ENCODE data around the gene CDH24. TPM values are rescaled to one million over a fixed set of nuclear protein-coding genes. Genes with fewer than 3 reads are reported as not detected.

The CDH24 gene
- total and polyA plus RNA-seq, 2 of the 13 experiments (the other 11 are each of a cell fraction or from before 2014, with no cell fraction given): 0.69 to 0.99 TPM

GRCh38 chr14:23009939-23010726 is 47.2 kb downstream of the CDH24 start, which contains the start of gene C14orf93 (continued):
- TF ChIP-seq ATF6 (CRISPR knock-in tag; conservative IDR thresholded peaks at IDR 0.05) (peak; percentile 11; the same call in 1 of the 2 replicates), ZBTB34 (CRISPR knock-in tag; IDR thresholded peaks at IDR 0.05) (no peak), ZBTB33 (CRISPR knock-in tag; IDR thresholded peaks at IDR 0.05) (no peak), PITX1 (CRISPR knock-in tag; IDR thresholded peaks at IDR 0.05) (no peak), POGZ (CRISPR knock-in tag; IDR thresholded peaks at IDR 0.05) (no peak; the same call in 1 of the 2 replicates), ZNF446 (CRISPR knock-in tag; IDR thresholded peaks at IDR 0.05) (peak; percentile 91), CHCHD3 (CRISPR knock-in tag; IDR thresholded peaks at IDR 0.05) (no peak), ZNF101 (CRISPR knock-in tag; IDR thresholded peaks at IDR 0.05; ENCODE audit: borderline replicate concordance, low read depth) (no peak; the same call in 1 of the 2 replicates), ATF1 (CRISPR knock-in tag; IDR thresholded peaks at IDR 0.05) (no peak), TRAFD1 (CRISPR knock-in tag; IDR thresholded peaks at IDR 0.05; ENCODE audit: borderline replicate concordance) (no peak), MEF2D (CRISPR knock-in tag; IDR thresholded peaks at IDR 0.05) (no peak), ATF5 (CRISPR knock-in tag; IDR thresholded peaks at IDR 0.05; ENCODE audit: low read depth) (no peak), ZC3H13 (CRISPR knock-in tag; IDR thresholded peaks at IDR 0.05) (no peak), HOMEZ (CRISPR knock-in tag; IDR thresholded peaks at IDR 0.05; ENCODE audit: low read depth) (no peak; the same call in 1 of the 2 replicates), ZNF563 (CRISPR knock-in tag; IDR thresholded peaks at IDR 0.05) (peak; percentile 96)
